Bronchial epithelial cell (primary cell): ENCODE measurements around the gene PRIMA1. TPM values are rescaled to one million over a fixed set of nuclear protein-coding genes. Genes with fewer than 3 reads are reported as not detected.

Experiments used
- DNase-seq: peaks from one replicate; pipeline ENCODE4 v3.0.0-alpha.2; 2010; ENCODE audit warnings: low read depth
- FAIRE-seq: peaks from 2 replicates; lab custom pipeline; 2011; peaks lifted over from hg19 to GRCh38; lab: Jason Lieb, UNC
- H3K27me3 ChIP-seq: 2 replicates; pipeline ENCODE4 v1.5.1; 2011; ENCODE audit warnings: low read length; ENCODE audit not compliant: control insufficient read depth, insufficient read depth
- H3K36me3 ChIP-seq: 2 replicates; pipeline ENCODE4 v1.5.1; 2011; ENCODE audit warnings: low read length; ENCODE audit not compliant: control insufficient read depth, insufficient read depth
- H3K4me3 ChIP-seq: 2 replicates; pipeline ENCODE4 v1.5.1; 2011; ENCODE audit warnings: mild to moderate bottlenecking, low read depth, low read length, control low read depth
- total RNA-seq: library from RNA; depleted of rRNA; stranded (reverse); fragments of >200 nt; gene quantifications from 2 replicates; pipeline ENCODE4 v1.2.1, GENCODE V29; 2014
- TF ChIP-seq, protein P1 (sequence below): IDR thresholded peaks from 2 replicates; pipeline ENCODE4 v1.5.1; 2011; ENCODE audit warnings: mild to moderate bottlenecking, moderate library complexity, low read length, control low read depth, inconsistent platforms; ENCODE audit not compliant: insufficient read depth, severe bottlenecking

Gene PRIMA1
- not detected in 2 replicates for total RNA-seq

DNA sequence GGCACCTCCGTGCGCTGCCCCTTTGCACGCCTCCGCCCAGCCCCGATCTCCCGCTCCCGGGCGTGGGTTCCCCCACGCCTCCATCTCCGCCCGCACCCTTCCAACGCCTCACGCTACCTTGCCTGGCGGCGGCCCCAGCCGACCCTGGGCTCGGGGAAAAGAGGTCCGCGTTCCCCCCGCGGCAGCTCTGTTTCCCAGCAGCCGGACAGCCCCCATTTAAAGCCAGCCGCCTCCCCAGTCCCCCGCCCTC lies at the start of gene PRIMA1:
Gene PRIMA1, minus strand, starts transcription at position 193 of the 250 bp plus-strand sequence. CDS start 767 bp downstream, outside the sequence.
- Histone ChIP-seq H3K4me3 (peak within 1 kb of the TSS; percentile 17), H3K36me3 (no peaks in the 10 kb centered on the region), H3K27me3 (peaks cover 9% of the 10 kb centered on the region)
- TF ChIP-seq, protein P1, sequence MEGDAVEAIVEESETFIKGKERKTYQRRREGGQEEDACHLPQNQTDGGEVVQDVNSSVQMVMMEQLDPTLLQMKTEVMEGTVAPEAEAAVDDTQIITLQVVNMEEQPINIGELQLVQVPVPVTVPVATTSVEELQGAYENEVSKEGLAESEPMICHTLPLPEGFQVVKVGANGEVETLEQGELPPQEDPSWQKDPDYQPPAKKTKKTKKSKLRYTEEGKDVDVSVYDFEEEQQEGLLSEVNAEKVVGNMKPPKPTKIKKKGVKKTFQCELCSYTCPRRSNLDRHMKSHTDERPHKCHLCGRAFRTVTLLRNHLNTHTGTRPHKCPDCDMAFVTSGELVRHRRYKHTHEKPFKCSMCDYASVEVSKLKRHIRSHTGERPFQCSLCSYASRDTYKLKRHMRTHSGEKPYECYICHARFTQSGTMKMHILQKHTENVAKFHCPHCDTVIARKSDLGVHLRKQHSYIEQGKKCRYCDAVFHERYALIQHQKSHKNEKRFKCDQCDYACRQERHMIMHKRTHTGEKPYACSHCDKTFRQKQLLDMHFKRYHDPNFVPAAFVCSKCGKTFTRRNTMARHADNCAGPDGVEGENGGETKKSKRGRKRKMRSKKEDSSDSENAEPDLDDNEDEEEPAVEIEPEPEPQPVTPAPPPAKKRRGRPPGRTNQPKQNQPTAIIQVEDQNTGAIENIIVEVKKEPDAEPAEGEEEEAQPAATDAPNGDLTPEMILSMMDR: no peak
- no peak for FAIRE-seq
- no peak for DNase-seq

- TF ChIP-seq, protein P1: no peak
- H3K27me3 ChIP-seq: no peaks in the 10 kb centered on the region
- no peaks in the 10 kb centered on the region for H3K36me3 ChIP-seq
- no peak overlapping the region for H3K4me3 ChIP-seq
- DNase-seq (peak; percentile 18), FAIRE-seq (peak; percentile 66)
These were observed 46.5 kb upstream of the PRIMA1 start for GRCh38 chr14:93834699-93835371.

DNA sequence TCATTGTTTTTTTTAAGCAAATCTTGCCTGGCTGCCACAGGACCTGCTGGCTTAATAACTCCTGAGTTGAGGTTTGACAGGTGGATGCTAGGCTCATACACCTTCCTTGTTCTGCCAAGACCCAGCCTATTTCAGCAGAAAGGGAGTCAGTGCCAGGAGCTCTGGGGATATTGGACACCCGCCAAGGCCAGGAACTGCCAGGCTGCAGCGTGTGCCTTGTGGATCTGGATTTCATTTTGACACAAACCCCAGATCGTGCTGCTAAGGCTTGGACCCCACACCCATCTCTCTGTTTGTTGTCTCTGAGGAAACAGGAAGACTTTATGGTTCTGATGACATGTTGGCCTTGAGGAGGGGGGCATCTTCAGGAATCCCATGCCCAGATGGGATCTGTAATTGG lies 44.4 kb upstream of the PRIMA1 start:
- H3K4me3 ChIP-seq: no peak overlapping the region
- no peaks in the 10 kb centered on the region for H3K27me3 ChIP-seq
- FAIRE-seq: no peak
- TF ChIP-seq, protein P1: no peak
- DNase-seq: no peak
- no peaks in the 10 kb centered on the region for H3K36me3 ChIP-seq

DNA sequence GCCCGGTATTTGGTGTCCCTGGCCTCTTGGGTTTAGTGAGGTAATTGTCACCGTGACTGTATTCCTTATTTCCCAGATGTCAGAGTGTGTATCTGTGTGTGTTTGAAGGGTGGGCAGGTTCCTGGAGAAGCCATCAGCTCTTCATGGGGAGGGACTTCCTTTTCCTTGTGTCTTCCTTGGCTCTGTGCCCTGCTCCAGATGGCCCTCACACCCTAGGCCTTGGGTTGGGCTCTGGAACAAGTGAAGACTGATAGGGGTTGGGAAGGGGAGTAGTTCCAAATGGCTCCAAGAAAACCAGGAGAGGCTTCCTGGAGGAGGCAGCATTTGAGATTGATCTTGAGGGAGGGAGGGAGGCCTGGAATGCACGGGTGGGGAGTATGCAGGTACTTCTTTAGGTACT lies 43.8 kb upstream of the PRIMA1 start:
- H3K4me3 ChIP-seq: no peak overlapping the region
- no peaks in the 10 kb centered on the region for H3K27me3 ChIP-seq
- no peak for DNase-seq
- no peaks in the 10 kb centered on the region for H3K36me3 ChIP-seq
- TF ChIP-seq, protein P1: no peak
- FAIRE-seq: no peak

GRCh38 chr14:93830753-93831461 lies 42.6 kb upstream of the PRIMA1 start:
- TF ChIP-seq, protein P1: no peak
- Histone ChIP-seq H3K36me3 (no peaks in the 10 kb centered on the region), H3K4me3 (no peak overlapping the region), H3K27me3 (no peaks in the 10 kb centered on the region)
- FAIRE-seq (no peak), DNase-seq (peak; percentile 12)
